GM12873 (cell line): ENCODE data around the gene NRIP3.

ENCODE experiments used
- TF ChIP-seq, protein P1 (sequence below): IDR thresholded peaks from 2 replicates; pipeline ENCODE4 v1.5.1; 2012; ENCODE audit warnings: low read depth, mild to moderate bottlenecking, moderate library complexity, low read length, control low read depth; ENCODE audit not compliant: insufficient read depth; ENCODE audit errors: missing control alignments

NRIP3 gene

DNA sequence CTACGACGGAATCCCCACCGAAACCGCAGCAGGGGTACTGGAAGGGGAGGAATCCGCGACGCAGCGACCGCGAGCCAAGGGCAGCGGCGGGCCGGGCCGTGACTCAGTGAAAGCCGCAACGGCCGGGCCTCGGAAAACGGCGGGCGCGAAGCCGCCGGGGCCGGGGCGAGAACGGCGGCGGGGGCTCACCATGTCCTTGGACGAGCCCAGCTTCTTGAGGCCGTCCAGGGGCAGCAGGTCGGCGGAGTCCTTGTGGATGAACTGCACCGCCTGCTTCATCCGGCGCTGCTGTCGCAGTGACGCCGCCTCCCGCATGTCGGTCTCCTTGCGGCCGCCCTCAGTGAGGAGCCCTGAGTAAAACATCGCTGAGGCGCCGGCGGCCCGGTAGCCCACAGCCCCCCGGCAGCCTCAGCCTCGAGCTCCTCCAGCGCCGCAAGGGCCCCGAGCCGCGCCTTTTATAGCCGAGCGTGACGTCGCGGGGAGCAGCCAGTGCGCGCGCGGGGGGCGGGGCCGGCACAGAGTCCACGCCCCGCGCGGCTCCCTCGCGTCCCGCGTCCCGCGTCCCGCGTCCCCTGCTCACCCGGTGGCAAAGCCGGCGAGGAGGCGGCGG is at the start of gene NRIP3:
Gene NRIP3, minus strand, starts transcription at position 429 of the 610 bp plus-strand sequence. Its CDS starts 66 bp downstream, at position 363.
- TF ChIP-seq, protein P1, sequence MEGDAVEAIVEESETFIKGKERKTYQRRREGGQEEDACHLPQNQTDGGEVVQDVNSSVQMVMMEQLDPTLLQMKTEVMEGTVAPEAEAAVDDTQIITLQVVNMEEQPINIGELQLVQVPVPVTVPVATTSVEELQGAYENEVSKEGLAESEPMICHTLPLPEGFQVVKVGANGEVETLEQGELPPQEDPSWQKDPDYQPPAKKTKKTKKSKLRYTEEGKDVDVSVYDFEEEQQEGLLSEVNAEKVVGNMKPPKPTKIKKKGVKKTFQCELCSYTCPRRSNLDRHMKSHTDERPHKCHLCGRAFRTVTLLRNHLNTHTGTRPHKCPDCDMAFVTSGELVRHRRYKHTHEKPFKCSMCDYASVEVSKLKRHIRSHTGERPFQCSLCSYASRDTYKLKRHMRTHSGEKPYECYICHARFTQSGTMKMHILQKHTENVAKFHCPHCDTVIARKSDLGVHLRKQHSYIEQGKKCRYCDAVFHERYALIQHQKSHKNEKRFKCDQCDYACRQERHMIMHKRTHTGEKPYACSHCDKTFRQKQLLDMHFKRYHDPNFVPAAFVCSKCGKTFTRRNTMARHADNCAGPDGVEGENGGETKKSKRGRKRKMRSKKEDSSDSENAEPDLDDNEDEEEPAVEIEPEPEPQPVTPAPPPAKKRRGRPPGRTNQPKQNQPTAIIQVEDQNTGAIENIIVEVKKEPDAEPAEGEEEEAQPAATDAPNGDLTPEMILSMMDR = no peak

DNA sequence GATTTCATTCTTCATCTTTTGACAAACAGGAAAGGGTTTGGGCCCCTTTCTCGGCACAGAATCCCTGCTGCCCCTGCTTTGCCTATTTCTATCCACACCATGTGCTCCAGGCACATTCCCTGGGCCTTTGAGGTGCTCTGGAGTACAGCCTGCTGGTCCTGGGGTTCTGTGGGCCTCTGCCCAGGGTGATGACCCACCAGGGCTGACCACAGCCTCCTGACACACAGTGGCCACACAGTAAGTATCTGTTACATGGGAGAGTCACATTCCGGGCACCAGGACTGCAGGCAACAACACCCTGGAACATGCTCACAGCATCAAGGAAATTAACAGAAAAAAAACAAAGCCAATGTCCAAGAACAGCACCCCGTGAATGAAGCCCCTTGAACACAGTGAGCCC is 48.5 kb upstream of the NRIP3 start:
- TF ChIP-seq, protein P1 = no peak

DNA sequence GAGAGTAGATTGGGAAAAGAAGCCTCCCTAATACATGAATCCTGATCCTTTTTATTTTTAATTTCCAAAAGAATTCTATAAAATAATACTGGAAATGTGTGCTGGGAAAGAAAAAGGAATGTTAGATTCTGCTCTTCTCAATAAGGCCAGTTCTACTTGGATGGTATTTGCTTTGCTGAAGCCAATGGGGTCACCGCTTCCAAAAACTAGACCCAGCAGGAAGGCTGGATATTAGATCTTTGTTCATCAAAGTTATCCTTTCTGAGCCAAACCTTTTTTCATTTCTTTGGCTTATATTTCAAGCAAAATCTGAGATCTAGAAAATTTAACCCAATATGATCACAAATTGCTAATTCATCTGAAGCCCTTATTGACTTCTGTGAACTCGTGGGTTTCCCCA is 46.2 kb upstream of the NRIP3 start:
- TF ChIP-seq, protein P1 = no peak

DNA sequence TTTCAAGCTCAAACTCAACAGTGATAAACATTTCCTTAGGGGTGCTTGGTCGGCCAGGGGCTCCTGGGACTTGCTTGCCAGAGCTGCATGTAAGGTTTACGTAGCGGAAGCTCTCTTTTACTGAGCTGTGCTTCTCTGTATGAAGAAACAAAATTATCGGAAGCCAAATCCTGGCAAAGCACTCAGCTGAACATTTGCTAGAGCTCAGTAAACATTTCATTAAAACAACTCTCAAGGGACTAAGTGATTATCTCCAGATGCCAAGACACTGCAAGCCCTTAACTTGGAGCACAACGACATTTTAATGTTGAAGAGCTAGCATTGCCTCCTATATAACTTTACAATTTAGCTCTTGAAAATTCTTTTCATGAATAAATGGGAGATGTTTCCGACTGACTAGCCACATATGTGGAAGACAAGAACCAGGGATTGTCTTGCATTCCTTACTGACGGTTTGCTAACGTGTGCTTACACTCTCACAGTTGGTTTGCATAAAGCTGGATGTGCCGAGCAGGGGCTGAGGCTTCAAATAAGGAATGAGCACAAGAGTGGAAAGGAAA is 44.2 kb upstream of the NRIP3 start:
- TF ChIP-seq, protein P1 = no peak

DNA sequence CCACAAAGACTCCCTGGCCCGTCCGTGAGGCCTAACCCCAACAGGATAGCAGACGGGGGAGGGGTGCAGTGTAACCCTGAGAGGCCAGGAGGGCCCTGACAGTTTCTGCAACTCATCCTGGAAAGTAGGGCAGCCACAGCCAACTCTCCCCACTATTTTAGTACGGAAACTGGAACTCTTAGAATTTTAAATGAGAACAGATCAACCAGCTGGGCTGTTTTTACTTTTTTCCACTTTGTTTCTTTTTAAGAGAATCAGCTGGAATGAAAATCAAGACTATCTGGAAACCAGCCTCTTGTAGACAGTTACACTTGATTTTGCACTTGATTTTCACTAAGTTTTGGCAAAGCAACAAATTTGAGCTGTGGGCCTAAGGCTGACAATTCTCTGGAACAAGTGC is 42.7 kb upstream of the NRIP3 start:
- TF ChIP-seq, protein P1 = no peak

DNA sequence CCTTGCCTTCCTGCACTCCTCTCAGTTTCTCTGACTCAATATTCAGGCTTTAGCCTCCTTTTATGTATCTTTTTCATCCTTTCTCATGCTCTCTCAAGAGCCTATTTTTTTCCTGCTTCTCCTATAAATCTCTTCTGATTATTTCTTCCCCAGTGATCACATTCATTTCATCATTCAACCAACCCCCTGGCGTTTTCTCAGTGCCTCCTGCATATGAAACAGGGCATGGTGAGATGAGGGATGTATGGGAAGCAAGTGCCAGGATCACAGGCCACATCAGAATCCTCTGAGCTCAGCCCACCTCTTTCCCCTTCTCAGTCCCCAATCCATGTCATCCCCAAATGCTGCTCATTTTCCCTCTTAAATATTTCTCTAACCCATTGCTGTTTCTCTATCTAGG is 38.7 kb upstream of the NRIP3 start:
- TF ChIP-seq, protein P1 = no peak

DNA sequence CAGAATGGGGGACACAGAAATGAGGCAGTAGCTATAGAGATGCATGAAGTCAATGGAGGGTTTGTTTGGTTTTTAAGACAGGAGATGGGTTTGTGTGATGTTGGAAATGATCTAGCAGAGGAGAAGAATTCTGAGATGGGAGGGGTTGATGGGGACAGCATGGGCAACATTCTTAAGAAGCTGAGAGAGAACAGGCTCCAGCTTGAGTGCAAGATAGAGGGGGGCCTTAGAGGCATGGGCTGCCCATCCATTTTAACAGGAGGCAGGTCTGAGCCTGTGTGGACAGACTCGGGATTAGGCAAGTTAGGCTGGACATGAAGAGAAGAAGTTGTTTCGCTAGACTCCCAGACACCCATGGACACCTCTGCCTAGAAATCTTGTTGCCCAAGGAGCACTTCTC is 37.9 kb upstream of the NRIP3 start:
- TF ChIP-seq, protein P1 = no peak
